ENCODE measurements around the gene LRRC7. TPM values are rescaled to one million over a fixed set of nuclear protein-coding genes. Genes with fewer than 3 reads are reported as not detected.

Gene LRRC7
- total and polyA plus RNA-seq, 2 of the 8 experiments (the other 6 are each of a cell fraction or from before 2014, with no cell fraction given), result 0.03 to 0.17 TPM

DNA sequence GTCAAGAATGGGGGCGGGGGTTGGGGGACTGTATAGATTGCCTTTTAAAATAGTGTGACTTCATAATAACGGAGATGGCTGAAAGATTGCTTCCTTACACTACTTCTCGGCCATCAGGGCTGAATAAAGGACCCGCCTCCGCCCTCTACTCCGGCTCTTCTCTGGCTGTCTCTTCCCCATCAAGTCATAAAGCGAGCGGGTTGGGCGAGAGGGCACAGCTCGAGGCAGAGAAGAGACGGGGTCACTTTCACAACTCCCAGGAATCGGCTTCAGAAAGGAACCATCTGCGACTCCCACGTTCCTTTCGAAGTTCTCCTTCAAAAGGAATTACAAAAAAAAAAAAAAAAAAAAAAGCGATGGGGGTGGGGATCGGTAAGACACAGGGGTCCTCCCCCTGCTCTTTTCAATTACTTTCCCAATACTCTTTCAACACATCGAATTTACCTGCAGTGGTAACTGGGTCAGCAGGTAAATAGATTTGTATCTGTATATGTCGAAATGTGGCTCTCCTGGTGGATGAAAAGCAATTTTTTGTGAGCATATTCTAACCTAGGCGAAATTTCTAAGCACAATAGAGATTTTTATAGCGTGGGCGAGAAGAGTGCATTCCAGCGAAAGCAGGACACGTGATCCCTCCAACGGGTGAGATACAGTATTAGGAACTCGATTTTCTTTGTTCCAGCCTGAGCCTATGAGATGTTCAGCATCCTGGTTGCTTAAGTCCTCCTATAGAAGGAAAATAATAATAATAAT, 2.0 kb downstream of the LRRC7 start (continued):
- TF ChIP-seq CHD1 (IDR thresholded peaks at IDR 0.05; ENCODE audit: low read depth, low read length) (no peak), RAD21 (IDR thresholded peaks at IDR 0.05 in 1 of 2, conservative IDR thresholded peaks at IDR 0.05 in 1 of 2; ENCODE audit: low read depth in 2 of 2, low read length in 2 of 2) (no peak), BACH1 (IDR thresholded peaks at IDR 0.05; ENCODE audit: low read length) (no peak), YY1 (IDR thresholded peaks at IDR 0.05; ENCODE audit: low read depth, low read length) (no peak), SRF (IDR thresholded peaks at IDR 0.05; ENCODE audit: low read depth, low read length) (no peak), SIX5 (IDR thresholded peaks at IDR 0.05; ENCODE audit: low read depth, low read length) (no peak), FOSL1 (IDR thresholded peaks at IDR 0.05; ENCODE audit: insufficient read depth, low read depth, low read length) (no peak), POLR2AphosphoS5 (IDR thresholded peaks at IDR 0.05; ENCODE audit: low read depth, low read length) (no peak), EP300 (IDR thresholded peaks at IDR 0.05; ENCODE audit: borderline replicate concordance in 1 of 2, low read depth in 2 of 2, low read length in 2 of 2) (no peak)
- TF ChIP-seq, protein P1, sequence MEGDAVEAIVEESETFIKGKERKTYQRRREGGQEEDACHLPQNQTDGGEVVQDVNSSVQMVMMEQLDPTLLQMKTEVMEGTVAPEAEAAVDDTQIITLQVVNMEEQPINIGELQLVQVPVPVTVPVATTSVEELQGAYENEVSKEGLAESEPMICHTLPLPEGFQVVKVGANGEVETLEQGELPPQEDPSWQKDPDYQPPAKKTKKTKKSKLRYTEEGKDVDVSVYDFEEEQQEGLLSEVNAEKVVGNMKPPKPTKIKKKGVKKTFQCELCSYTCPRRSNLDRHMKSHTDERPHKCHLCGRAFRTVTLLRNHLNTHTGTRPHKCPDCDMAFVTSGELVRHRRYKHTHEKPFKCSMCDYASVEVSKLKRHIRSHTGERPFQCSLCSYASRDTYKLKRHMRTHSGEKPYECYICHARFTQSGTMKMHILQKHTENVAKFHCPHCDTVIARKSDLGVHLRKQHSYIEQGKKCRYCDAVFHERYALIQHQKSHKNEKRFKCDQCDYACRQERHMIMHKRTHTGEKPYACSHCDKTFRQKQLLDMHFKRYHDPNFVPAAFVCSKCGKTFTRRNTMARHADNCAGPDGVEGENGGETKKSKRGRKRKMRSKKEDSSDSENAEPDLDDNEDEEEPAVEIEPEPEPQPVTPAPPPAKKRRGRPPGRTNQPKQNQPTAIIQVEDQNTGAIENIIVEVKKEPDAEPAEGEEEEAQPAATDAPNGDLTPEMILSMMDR (IDR thresholded peaks at IDR 0.05; ENCODE audit: control extremely low read depth in 1 of 3, insufficient read depth in 1 of 3, low read depth in 1 of 3, low read length in 3 of 3), result no peak
- TF ChIP-seq, protein P2, sequence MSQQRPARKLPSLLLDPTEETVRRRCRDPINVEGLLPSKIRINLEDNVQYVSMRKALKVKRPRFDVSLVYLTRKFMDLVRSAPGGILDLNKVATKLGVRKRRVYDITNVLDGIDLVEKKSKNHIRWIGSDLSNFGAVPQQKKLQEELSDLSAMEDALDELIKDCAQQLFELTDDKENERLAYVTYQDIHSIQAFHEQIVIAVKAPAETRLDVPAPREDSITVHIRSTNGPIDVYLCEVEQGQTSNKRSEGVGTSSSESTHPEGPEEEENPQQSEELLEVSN (IDR thresholded peaks at IDR 0.05), result peak; percentile 11
- TF ChIP-seq, protein P3, sequence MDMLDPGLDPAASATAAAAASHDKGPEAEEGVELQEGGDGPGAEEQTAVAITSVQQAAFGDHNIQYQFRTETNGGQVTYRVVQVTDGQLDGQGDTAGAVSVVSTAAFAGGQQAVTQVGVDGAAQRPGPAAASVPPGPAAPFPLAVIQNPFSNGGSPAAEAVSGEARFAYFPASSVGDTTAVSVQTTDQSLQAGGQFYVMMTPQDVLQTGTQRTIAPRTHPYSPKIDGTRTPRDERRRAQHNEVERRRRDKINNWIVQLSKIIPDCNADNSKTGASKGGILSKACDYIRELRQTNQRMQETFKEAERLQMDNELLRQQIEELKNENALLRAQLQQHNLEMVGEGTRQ (IDR thresholded peaks at IDR 0.05; ENCODE audit: low read length), result peak; percentile 51; the same call in 1 of the 2 replicates
